Measurements from ENCODE around the gene SSTR1.
"Not testable (repeated sequence)": the region's sequence is repeated elsewhere in the genome, so short reads cannot be mapped to it uniquely, and the experiment has no call there.

Gene SSTR1

DNA sequence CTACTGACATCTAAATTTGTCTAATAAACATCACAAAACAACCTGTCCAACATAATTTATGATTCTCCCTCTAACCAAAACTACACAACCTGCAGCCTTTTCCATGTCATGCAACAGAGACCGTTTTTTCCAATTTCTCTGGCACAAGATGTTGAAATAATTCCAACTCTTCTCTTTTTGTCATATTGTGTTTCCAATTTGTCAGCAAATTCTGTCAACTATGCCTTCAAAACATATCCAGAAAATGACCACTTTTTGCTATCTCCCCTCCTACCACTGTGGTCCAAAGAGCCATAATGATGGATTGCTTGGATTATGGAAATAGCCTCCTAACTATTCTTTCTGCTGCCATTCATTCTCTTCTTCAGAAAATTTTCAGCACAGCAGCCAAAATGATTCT, 31.3 kb upstream of the SSTR1 start:
- ChIA-PET CTCF (no interaction called here), POLR2A (no interaction called here)
- no peak for DNase-seq (ENCODE audit: extremely low spot score)
- TF ChIP-seq, protein P1, sequence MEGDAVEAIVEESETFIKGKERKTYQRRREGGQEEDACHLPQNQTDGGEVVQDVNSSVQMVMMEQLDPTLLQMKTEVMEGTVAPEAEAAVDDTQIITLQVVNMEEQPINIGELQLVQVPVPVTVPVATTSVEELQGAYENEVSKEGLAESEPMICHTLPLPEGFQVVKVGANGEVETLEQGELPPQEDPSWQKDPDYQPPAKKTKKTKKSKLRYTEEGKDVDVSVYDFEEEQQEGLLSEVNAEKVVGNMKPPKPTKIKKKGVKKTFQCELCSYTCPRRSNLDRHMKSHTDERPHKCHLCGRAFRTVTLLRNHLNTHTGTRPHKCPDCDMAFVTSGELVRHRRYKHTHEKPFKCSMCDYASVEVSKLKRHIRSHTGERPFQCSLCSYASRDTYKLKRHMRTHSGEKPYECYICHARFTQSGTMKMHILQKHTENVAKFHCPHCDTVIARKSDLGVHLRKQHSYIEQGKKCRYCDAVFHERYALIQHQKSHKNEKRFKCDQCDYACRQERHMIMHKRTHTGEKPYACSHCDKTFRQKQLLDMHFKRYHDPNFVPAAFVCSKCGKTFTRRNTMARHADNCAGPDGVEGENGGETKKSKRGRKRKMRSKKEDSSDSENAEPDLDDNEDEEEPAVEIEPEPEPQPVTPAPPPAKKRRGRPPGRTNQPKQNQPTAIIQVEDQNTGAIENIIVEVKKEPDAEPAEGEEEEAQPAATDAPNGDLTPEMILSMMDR (IDR thresholded peaks at IDR 0.05; ENCODE audit: control extremely low read depth, extremely low read depth, low read depth, missing control alignments), result no peak

DNA sequence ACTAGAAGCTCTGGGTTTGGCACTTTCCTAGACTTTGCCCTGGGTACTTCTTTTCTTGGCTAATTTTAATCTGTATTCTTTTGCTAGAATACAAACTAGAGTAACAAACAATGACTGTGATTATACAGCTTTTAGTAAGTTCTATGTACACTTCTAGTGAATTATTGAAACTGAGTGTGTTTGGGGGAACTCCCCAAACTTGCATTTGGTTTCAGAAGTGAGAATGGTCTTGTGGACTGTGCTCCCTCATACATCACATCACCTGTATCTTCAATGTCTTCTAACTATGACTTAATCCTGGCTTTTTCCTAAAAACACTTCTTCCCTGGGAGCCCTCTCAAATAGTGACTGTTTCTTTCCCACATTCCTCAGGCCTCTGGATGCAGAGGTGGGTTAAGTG, 23.6 kb upstream of the SSTR1 start:
- ChIA-PET CTCF (interaction anchor here (1.1 to 1.7 kb wide), 2 partner anchors 12 to 19 kb away, joined by 3 to 4 read pairs; no protein-coding TSS in a partner anchor), POLR2A (no interaction called here)
- DNase-seq (ENCODE audit: extremely low spot score), result no peak
- TF ChIP-seq, protein P1 (IDR thresholded peaks at IDR 0.05; ENCODE audit: control extremely low read depth, extremely low read depth, low read depth, missing control alignments), result no peak

DNA sequence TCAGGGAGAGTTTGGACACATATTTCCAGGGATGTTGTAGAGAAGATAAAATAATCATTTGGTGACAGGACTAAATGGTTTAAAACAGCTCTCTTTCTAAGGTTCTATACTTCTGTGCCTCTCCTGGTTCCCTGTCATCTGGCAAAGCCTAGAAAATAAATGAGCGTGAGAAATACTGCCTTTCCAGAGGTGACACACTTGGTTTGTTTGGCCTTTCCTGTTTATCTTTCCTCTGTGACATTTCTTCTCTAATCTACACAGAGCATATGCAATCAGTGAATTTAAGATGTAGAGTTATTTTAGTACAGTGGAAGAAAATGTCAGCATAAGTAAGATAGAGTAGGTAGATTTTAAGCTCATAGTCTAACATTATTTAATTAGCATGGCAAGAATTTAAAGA, 22.0 kb upstream of the SSTR1 start:
- CTCF ChIA-PET, result no interaction called here
- no peak for DNase-seq (ENCODE audit: extremely low spot score)
- POLR2A ChIA-PET, result no interaction called here
- TF ChIP-seq, protein P1 (IDR thresholded peaks at IDR 0.05; ENCODE audit: control extremely low read depth, extremely low read depth, low read depth, missing control alignments), result no peak

DNA sequence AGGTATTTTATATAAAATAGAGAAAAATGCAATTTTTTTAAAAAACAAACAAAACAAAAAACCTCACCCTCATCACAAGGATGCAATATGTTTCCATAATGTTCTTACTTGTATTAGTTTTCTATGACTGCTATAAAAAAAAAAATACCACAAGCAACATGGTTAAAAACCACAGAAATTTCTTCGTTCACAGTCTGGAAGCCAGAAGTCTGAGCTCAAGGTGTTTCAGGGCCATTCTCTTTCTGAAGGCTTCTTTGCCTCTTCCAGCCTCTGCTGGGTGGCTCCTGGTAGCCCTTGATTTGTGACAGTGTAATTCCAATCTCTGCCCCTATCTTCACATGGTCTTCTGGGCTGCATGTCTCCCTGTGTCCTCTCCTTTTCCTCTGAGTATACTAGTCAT, 21.5 kb upstream of the SSTR1 start:
- TF ChIP-seq, protein P1 (IDR thresholded peaks at IDR 0.05; ENCODE audit: control extremely low read depth, extremely low read depth, low read depth, missing control alignments), result no peak
- POLR2A ChIA-PET, result no interaction called here
- CTCF ChIA-PET, result no interaction called here
- DNase-seq (ENCODE audit: extremely low spot score), result no peak

DNA sequence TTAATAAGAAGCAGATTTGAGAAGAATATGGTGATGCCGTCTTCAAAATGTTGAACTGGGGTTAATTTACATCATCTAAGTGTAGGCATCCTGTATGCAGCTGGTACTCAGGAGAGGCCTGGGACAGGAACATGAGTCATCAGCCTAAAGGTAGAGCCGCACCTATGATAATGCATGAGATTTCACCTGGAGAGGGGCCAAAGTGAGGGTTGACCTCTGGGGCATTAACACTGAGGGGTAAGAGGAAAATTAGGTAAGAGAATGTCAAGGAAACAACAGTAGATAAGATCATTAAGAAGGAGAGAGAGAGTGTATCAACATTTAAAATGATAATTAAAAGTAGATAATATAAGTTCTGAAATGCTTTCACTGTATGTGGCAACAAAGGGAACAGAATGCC, 20.2 kb upstream of the SSTR1 start:
- ChIA-PET CTCF (no interaction called here), POLR2A (no interaction called here)
- TF ChIP-seq, protein P1 (IDR thresholded peaks at IDR 0.05; ENCODE audit: control extremely low read depth, extremely low read depth, low read depth, missing control alignments), result no peak
- no peak for DNase-seq (ENCODE audit: extremely low spot score)

DNA sequence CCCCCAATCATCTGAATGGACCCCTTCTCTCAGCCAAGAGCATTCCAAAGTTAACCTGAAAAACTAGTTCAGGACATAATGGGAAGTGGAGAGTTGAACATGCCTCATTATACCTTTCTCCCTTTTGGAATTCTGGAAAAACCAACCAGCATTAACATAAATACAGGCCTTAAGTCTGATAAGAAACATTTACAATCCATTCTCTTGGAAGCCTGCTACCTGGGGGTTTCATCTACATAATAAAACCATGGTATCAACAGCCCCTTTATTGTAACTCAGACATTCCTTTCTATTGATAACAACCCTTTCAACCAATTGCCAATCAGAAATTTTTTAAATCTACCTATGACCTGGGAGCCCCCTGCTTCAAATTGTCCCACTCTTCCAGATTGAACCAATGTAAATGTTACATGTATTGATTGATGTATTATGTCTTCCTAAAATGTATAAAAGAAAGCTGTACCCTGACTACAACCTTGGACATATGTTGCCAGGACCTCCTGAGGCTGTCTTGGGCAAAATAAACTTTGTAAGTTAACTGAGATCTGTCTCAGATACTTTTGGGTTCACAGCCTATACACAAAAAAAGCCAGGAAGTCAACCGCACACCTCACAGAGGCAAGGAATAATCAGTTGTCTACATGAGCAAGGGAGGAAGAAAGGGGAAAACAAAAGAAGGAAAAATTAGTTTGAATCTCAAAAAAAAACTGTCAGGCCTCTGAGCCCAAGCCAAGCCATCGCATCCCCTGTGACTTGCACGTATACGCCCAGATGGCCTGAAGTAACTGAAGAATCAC, 17.6 kb upstream of the SSTR1 start:
- TF ChIP-seq, protein P1 (IDR thresholded peaks at IDR 0.05; ENCODE audit: control extremely low read depth, extremely low read depth, low read depth, missing control alignments), result no peak
- CTCF ChIA-PET, result no interaction called here
- no peak for DNase-seq (ENCODE audit: extremely low spot score)
- POLR2A ChIA-PET, result no interaction called here

DNA sequence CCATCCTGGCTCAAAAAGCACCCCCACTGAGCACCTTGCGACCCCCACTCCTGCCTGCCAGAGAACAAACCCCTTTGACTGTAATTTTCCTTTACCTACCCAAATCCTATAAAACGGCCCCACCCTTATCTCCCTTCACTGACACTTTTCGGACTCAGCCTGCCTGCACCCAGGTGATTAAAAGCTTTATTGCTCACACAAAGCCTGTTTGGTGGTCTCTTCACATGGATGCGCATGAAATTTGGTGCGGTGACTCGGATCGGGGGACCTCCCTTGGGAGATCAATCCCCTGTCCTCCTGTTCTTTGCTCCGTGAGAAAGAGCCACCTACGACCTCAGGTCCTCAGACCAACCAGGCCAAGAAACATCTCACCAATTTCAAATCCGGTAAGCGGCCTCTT, 16.9 kb upstream of the SSTR1 start:
- POLR2A ChIA-PET; CTCF ChIA-PET; DNase-seq (ENCODE audit: extremely low spot score): not testable (repeated sequence)

DNA sequence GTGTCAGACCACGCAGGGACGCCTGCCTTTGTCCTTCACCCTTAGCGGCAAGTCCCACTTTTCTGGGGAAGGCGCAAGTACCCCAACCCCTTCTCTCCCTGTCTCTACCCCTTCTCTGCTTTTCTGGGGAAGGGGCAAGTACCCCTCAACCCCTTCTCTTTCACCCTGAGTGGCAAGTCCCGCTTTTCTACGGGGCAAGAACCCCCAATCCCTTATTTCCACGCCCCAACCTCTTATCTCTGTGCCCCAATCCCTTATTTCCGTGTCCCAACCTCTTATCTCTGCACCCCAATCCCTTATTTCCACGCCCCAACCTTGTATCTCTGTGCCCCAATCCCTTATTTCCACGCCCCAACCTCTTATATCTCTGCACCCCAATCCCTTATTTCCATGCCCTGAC, 16.2 kb upstream of the SSTR1 start:
- DNase-seq (ENCODE audit: extremely low spot score); CTCF ChIA-PET; POLR2A ChIA-PET: not testable (repeated sequence)

All from GM10248 (cell line).